Uterus (tissue), 2 donors: Measurements from ENCODE around the gene UGT1A6.

Experiments used
- POLR2A ChIP-seq, 2 donors: fragments of 450-650 bp; IDR thresholded peaks; one replicate each; pipeline ENCODE4 v1.6.1; 2016; ENCODE audit warnings: antibody characterized with exemption in 2 of 2, mild to moderate bottlenecking in 1 of 2, moderate library complexity in 1 of 2
- TF ChIP-seq, protein P1 (sequence below), 4 experiments: fragments of 200-600 bp in 2 of 4; fragments of 450-650 bp in 2 of 4; sonication (generic) in 2 of 4; IDR thresholded peaks; one replicate each; pipeline ENCODE4 v1.5.1; 2016 to 2019; ENCODE audit warnings: antibody characterized with exemption in 4 of 4, mild to moderate bottlenecking in 2 of 4, moderate library complexity in 1 of 4

- TF ChIP-seq, protein P1, sequence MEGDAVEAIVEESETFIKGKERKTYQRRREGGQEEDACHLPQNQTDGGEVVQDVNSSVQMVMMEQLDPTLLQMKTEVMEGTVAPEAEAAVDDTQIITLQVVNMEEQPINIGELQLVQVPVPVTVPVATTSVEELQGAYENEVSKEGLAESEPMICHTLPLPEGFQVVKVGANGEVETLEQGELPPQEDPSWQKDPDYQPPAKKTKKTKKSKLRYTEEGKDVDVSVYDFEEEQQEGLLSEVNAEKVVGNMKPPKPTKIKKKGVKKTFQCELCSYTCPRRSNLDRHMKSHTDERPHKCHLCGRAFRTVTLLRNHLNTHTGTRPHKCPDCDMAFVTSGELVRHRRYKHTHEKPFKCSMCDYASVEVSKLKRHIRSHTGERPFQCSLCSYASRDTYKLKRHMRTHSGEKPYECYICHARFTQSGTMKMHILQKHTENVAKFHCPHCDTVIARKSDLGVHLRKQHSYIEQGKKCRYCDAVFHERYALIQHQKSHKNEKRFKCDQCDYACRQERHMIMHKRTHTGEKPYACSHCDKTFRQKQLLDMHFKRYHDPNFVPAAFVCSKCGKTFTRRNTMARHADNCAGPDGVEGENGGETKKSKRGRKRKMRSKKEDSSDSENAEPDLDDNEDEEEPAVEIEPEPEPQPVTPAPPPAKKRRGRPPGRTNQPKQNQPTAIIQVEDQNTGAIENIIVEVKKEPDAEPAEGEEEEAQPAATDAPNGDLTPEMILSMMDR (IDR thresholded peaks at IDR 0.05): no peak
- TF ChIP-seq POLR2A (IDR thresholded peaks at IDR 0.05): no peak
Measured at GRCh38 chr2:233707940-233708644, 15.4 kb downstream of the UGT1A6 start.
